Naive thymus-derived CD4-positive, alpha-beta T cell (primary cell): ENCODE data around the gene PITPNC1. TPM values are rescaled to one million over a fixed set of nuclear protein-coding genes. Genes with fewer than 3 reads are reported as not detected.
A peak's percentile ranks its signal among the peaks of the same experiment; 100 is the strongest.
"Not testable (repeated sequence)": the region's sequence is repeated elsewhere in the genome, so short reads cannot be mapped to it uniquely, and the experiment has no call there.

Source experiments
- ATAC-seq: fragments of 150-1000 bp; cut with Tn5 transposase; 2 replicates; pipeline ENCODE4 v1.10.0; 2021; ENCODE audit warnings: mild to moderate bottlenecking, moderate library complexity
- CTCF ChIA-PET: fragments of 350-600 bp; sonication (Branson Sonifier 250); formaldehyde crosslinking; loops from one replicate; lab custom pipeline; 2021; ENCODE audit warnings: antibody characterized with exemption; lab: Charles Lee
- POLR2A ChIA-PET: fragments of 350-600 bp; sonication (Branson Sonifier 250); formaldehyde crosslinking; loops from one replicate; lab custom pipeline; 2021; ENCODE audit warnings: antibody characterized with exemption, inconsistent platforms; lab: Charles Lee
- DNase-seq, 9 donors: peaks; one replicate each; pipeline versions ENCODE4 v3.0.0 to v3.0.0-alpha.2; 2020 to 2022; ENCODE audit warnings: mixed read lengths in 1 of 9
- H3K27ac ChIP-seq: one replicate; pipeline ENCODE4 v1.7.0; 2013; ENCODE audit warnings: mild to moderate bottlenecking, low read depth, low read length, moderate library complexity
- H3K27me3 ChIP-seq, 2 donors: one replicate each; pipeline ENCODE4 v1.7.0; 2013; ENCODE audit warnings: low read length in 2 of 2, mild to moderate bottlenecking in 2 of 2, moderate library complexity in 2 of 2; ENCODE audit not compliant: control insufficient read depth in 2 of 2, insufficient read depth in 2 of 2
- H3K36me3 ChIP-seq, 3 experiments: 1 replicate in 2 of 3; 2 replicates in 1 of 3; pipeline ENCODE4 v1.7.0; 2013; ENCODE audit warnings: low read length in 3 of 3, mild to moderate bottlenecking in 3 of 3, moderate library complexity in 1 of 3; ENCODE audit not compliant: insufficient read depth in 3 of 3, control insufficient read depth in 2 of 3
- H3K4me1 ChIP-seq, 2 donors: one replicate each; pipeline ENCODE4 v1.7.0; 2013; ENCODE audit warnings: low read length in 2 of 2, mild to moderate bottlenecking in 2 of 2, moderate library complexity in 1 of 2; ENCODE audit not compliant: control insufficient read depth in 2 of 2, insufficient read depth in 2 of 2
- H3K4me3 ChIP-seq: 2 replicates; pipeline ENCODE4 v1.7.0; 2013; ENCODE audit warnings: mild to moderate bottlenecking, low read length
- H3K9me3 ChIP-seq, 3 experiments: 1 replicate in 2 of 3; 2 replicates in 1 of 3; pipeline ENCODE4 v1.7.0; 2013; ENCODE audit warnings: low read length in 3 of 3; ENCODE audit not compliant: control insufficient read depth in 2 of 3
- H3K27ac Mint-ChIP-seq, 9 donors: one replicate each; pipeline ENCODE4 v1.8.0; 2020 to 2022; ENCODE audit warnings: mixed read lengths in 9 of 9, mild to moderate bottlenecking in 8 of 9, moderate library complexity in 5 of 9, inconsistent platforms in 2 of 9
- H3K27me3 Mint-ChIP-seq, 5 donors: one replicate each; pipeline ENCODE4 v1.8.0; 2021 to 2022; ENCODE audit warnings: mixed read lengths in 5 of 5, mild to moderate bottlenecking in 1 of 5
- H3K36me3 Mint-ChIP-seq, 5 donors: one replicate each; pipeline ENCODE4 v1.8.0; 2020 to 2022; ENCODE audit warnings: mixed read lengths in 5 of 5, mild to moderate bottlenecking in 3 of 5, inconsistent platforms in 1 of 5
- H3K4me1 Mint-ChIP-seq, 7 donors: one replicate each; pipeline ENCODE4 v1.8.0; 2020 to 2022; ENCODE audit warnings: mixed read lengths in 7 of 7, mild to moderate bottlenecking in 3 of 7, inconsistent platforms in 1 of 7
- H3K4me3 Mint-ChIP-seq, 10 donors: one replicate each; pipeline ENCODE4 v1.8.0; 2020 to 2022; ENCODE audit warnings: mild to moderate bottlenecking in 10 of 10, mixed read lengths in 10 of 10, moderate library complexity in 6 of 10, inconsistent platforms in 2 of 10
- H3K9me3 Mint-ChIP-seq, 11 donors: one replicate each; pipeline ENCODE4 v1.8.0; 2020 to 2022; ENCODE audit warnings: mixed read lengths in 11 of 11, mild to moderate bottlenecking in 4 of 11, inconsistent platforms in 1 of 11, moderate library complexity in 1 of 11
- intact Hi-C, 2 donors: fragments of 100-400 bp; cut with micrococcal nuclease; formaldehyde crosslinking; loops; one replicate each; pipeline ENCODE4 v1.15.1; 2023
- polyA plus RNA-seq, 2 donors: library from polyadenylated mRNA; unstranded; fragments of 300-500 nt; fragmentation: Illumina TruSeq; gene quantifications; one replicate each; pipeline ENCODE4 v1.2.3, GENCODE V29; 2021
- total RNA-seq, 6 experiments: library from RNA in 5 of 6; stranded (reverse) in 5 of 6; gene quantifications; 1 replicate in 5 of 6; 2 replicates in 1 of 6; pipeline ENCODE4 v1.2.3 and lab custom pipeline; 2021 to 2026

PITPNC1 gene
- total and polyA plus RNA-seq, 7 experiments from 2014 or later: 53.1 to 148 (median 102) TPM

DNA sequence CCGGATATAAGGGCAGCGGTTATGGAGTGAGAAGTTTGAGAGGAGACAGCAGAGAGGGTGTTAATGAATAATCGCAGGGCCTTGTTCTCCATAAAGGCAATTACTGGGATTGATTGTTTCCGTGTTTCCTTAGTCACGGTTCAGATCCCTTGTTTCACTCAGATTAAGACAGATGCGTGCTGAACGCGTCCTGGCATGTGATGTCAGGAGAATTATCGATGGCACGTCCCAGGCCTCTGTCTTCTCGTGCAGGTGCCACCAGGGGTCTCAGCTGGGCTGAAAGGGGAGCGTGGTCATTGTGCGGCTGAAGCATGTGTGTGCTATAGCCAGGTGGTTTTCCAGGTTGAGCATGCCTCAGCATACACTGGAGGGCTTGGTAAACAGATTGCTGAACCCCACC is 198.2 kb downstream of the PITPNC1 start:
- intact Hi-C loops: no loop called here
- no peak overlapping the region for H3K4me3 ChIP-seq
- peak overlapping the region in 3 of 9 donors; percentile 22 to 36 (median 32) for H3K27ac Mint-ChIP-seq
- H3K36me3 Mint-ChIP-seq: peaks cover 4 to 40% (median 8%) of the 10 kb centered on the region in 5 donors
- H3K36me3 ChIP-seq: peaks cover 0 to 26% (median 8%) of the 10 kb centered on the region in 3 experiments
- CTCF ChIA-PET: no interaction called here
- no peak for DNase-seq
- H3K4me3 Mint-ChIP-seq: no peak overlapping the region
- peaks cover 0 to 3% (median 0%) of the 10 kb centered on the region in 11 donors for H3K9me3 Mint-ChIP-seq
- no peaks in the 10 kb centered on the region for H3K27me3 ChIP-seq
- no peak for ATAC-seq
- H3K27ac ChIP-seq: no peak overlapping the region
- no peaks in the 10 kb centered on the region for H3K27me3 Mint-ChIP-seq
- no peaks in the 10 kb centered on the region for H3K4me1 ChIP-seq
- H3K9me3 ChIP-seq: no peaks in the 10 kb centered on the region
- POLR2A ChIA-PET: no interaction called here
- H3K4me1 Mint-ChIP-seq: peaks cover 3 to 40% (median 35%) of the 10 kb centered on the region in 7 donors

DNA sequence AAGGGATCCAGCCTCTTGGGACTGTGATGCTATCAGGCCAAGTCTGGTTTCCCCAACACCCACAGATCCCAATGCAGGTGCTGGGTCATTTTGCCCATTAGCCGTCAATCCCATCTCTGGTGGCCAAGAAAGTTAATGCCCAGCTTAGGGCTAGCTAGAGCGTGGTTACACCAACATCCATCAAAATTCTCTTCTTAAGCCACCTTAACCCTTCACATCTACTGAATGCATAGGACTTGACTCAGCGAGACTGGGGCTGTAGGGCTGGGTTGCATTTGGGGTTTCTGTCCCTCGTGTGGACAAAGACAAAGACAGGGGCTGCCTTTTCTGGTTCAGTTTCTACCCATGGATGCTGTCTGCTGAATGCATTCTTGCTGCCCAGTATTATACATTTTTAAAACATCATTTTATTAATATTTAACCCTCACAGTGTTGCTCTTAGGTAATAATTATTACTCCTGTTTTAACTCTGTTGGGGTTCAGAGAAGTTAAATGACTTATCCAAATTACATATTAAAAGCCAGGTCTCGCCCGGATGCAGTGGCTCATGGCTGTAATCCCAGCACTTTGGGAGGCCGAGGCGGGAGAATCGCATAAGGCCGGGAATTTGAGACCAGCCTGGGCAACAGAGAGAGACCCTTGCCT is 199.5 kb downstream of the PITPNC1 start:
- no peaks in the 10 kb centered on the region for H3K27me3 ChIP-seq
- H3K36me3 Mint-ChIP-seq: peaks cover 4 to 38% (median 8%) of the 10 kb centered on the region in 5 donors
- H3K9me3 ChIP-seq: no peaks in the 10 kb centered on the region
- intact Hi-C loops: no loop called here
- H3K36me3 ChIP-seq: peaks cover 0 to 31% (median 8%) of the 10 kb centered on the region in 3 experiments
- H3K4me3 ChIP-seq: no peak overlapping the region
- no peak for DNase-seq
- H3K27me3 Mint-ChIP-seq: no peaks in the 10 kb centered on the region
- no peak for ATAC-seq
- no peaks in the 10 kb centered on the region for H3K4me1 ChIP-seq
- no peak overlapping the region for H3K4me3 Mint-ChIP-seq
- peak overlapping the region in 2 of 9 donors; percentile 51 to 54 for H3K27ac Mint-ChIP-seq
- ChIA-PET CTCF (no interaction called here), POLR2A (no interaction called here)
- H3K4me1 Mint-ChIP-seq: peaks cover 3 to 36% (median 26%) of the 10 kb centered on the region in 7 donors
- peaks cover 0 to 3% (median 0%) of the 10 kb centered on the region in 11 donors for H3K9me3 Mint-ChIP-seq
- H3K27ac ChIP-seq: no peak overlapping the region

DNA sequence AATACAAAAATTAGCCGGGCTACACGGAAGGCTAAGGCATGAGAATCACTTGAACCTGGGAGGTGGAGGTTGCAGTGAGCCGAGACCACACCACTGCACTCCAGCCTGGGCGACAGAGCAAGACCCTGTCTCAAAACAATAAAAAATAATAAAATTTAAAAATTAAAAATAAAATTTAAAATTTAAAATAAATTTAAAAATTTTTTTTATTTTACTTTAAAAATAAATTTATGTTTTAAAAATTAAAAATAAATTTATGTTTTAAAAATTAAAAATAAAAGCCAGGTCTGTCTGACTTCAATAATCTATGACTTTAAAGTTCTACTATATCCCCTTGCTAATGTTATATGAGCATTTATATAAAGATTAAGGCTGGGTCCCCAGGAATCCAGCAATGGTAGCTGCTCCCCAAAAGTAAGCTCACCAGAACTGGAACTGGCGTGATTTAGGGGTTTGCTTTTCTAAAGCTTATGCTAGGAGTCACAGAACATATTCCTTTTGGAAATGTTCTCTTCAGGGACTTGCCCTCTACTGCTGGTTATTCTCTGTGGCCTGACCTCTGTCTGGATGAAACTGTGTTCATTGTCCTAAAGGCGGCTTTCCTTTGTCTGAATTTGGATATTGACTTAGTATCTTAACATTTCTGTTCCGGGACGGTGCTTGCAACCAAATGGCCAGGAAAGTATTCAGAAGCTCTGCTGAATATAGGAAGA is 200.5 kb downstream of the PITPNC1 start:
- Mint-ChIP-seq H3K4me3 (peak overlapping the region in 1 of 10 donors; percentile 18), H3K27me3 (no peaks in the 10 kb centered on the region), H3K4me1 (peaks cover 3 to 29% (median 21%) of the 10 kb centered on the region in 7 donors), H3K9me3 (peaks cover 0 to 3% (median 0%) of the 10 kb centered on the region in 11 donors), H3K36me3 (peaks cover 4 to 39% (median 11%) of the 10 kb centered on the region in 5 donors), H3K27ac (peak overlapping the region in 2 of 9 donors; percentile 4 to 19)
- no peak for DNase-seq
- POLR2A ChIA-PET: interaction anchor here (0.6 kb wide), 1 partner anchor 24 kb away, joined by 7 read pairs; no protein-coding TSS in a partner anchor
- no peak overlapping the region for H3K4me3 ChIP-seq
- H3K9me3 ChIP-seq: no peaks in the 10 kb centered on the region
- peaks cover 0 to 33% (median 8%) of the 10 kb centered on the region in 3 experiments for H3K36me3 ChIP-seq
- no peaks in the 10 kb centered on the region for H3K27me3 ChIP-seq
- no peaks in the 10 kb centered on the region for H3K4me1 ChIP-seq
- H3K27ac ChIP-seq: no peak overlapping the region
- intact Hi-C loops: no loop called here
- no peak for ATAC-seq
- CTCF ChIA-PET: no interaction called here

DNA sequence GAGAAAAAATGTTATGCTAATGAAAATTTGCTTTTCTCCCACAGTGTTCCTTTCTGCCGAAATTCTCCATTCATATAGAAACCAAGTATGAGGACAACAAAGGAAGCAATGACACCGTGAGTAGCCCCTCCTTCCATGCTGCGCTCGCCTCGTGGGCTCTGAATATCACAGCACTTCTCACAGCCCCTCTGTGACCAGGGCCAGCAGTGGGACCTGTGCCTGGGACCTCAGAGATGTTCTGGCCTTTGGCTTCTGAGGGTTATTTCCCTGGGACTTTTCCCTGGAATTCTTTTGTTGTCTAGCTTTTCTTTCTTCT is 201.0 kb downstream of the PITPNC1 start:
- intact Hi-C loops: no loop called here
- H3K27ac Mint-ChIP-seq: peak overlapping the region in 1 of 9 donors; percentile 47

DNA sequence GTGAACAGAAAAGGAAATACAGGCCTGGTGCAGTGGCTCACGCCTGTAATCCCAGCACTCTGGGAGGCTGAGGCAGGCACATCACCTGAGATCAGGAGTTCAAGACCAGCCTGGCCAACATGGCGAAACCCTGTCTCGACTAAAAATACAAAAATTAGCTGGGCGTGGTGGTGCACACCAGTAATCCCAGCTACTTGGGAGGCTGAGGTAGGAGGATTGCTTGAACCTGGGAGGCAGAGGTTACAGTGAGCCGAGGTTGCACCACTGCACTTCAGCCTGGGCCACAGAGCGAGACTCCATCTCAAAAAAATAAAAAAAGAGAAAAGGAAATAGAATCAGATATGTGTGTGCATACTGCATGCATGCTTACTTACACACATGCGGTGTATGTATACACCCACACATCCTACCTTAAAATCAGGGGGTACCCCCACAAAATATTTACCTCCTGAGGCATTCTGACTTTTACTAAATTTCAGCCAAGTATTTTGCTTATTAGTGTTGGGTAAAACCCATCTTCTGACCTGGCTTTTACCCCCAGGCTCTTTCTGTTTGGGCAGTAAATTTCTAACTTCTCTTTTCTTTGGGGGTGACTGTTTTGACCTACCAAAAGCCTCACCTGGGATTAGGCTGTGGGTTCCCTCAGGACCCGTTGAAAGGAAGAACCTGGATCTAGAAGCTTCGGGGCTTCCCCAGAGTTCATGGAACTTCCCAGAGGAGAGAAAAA is 201.8 kb downstream of the PITPNC1 start:
- intact Hi-C loops, H3K4me1 ChIP-seq, H3K27me3 ChIP-seq, H3K27ac ChIP-seq, H3K27ac Mint-ChIP-seq, H3K4me3 ChIP-seq, H3K4me3 Mint-ChIP-seq, H3K9me3 ChIP-seq, CTCF ChIA-PET, ATAC-seq, H3K9me3 Mint-ChIP-seq, DNase-seq, H3K27me3 Mint-ChIP-seq: not testable (repeated sequence)
- Mint-ChIP-seq H3K4me1 (peaks cover 0 to 17% (median 13%) of the 10 kb centered on the region in 7 donors), H3K36me3 (peaks cover 4 to 35% (median 6%) of the 10 kb centered on the region in 5 donors)
- POLR2A ChIA-PET: interaction anchor here (0.6 kb wide), 1 partner anchor 331 kb away, joined by 3 read pairs; no protein-coding TSS in a partner anchor
- H3K36me3 ChIP-seq: peaks cover 0 to 38% (median 8%) of the 10 kb centered on the region in 3 experiments

More for the DNA sequence above, 201.0 kb downstream of the PITPNC1 start:
- no peaks in the 10 kb centered on the region for H3K27me3 Mint-ChIP-seq
- peaks cover 4 to 38% (median 6%) of the 10 kb centered on the region in 5 donors for H3K36me3 Mint-ChIP-seq
- Histone ChIP-seq H3K27ac (no peak overlapping the region), H3K9me3 (no peaks in the 10 kb centered on the region), H3K4me3 (no peak overlapping the region), H3K27me3 (no peaks in the 10 kb centered on the region), H3K4me1 (no peaks in the 10 kb centered on the region), H3K36me3 (peaks cover 0 to 38% (median 8%) of the 10 kb centered on the region in 3 experiments)
- no peak overlapping the region for H3K4me3 Mint-ChIP-seq
- H3K4me1 Mint-ChIP-seq: peaks cover 2 to 24% (median 16%) of the 10 kb centered on the region in 7 donors
- ChIA-PET POLR2A (no interaction called here), CTCF (no interaction called here)
- ATAC-seq: no peak
- H3K9me3 Mint-ChIP-seq: peaks cover 0 to 3% (median 0%) of the 10 kb centered on the region in 11 donors
- DNase-seq: no peak

DNA sequence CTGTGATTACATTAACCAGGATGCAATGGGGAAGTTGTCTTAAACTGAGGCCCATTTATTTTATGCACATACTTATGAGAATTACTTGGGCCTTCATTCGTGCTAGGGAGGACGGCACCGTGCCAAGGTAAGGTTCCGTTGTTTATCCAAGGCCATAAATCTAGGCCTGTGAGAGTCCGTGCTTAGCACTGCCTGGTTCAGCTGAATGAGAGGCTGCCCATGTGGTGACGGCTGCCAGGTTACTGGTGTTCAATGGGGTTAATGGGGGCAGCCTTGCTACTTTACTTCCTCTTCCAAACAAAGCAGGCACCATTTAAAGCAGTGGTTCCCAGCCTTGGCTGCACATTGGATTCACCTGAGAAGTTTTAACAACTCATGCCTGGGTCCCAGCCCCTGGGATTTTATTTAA is 205.6 kb downstream of the PITPNC1 start:
- no peak overlapping the region for H3K4me3 Mint-ChIP-seq
- Histone ChIP-seq H3K4me1 (no peaks in the 10 kb centered on the region), H3K27me3 (no peaks in the 10 kb centered on the region), H3K9me3 (no peaks in the 10 kb centered on the region), H3K36me3 (peaks cover 0 to 39% (median 8%) of the 10 kb centered on the region in 3 experiments), H3K27ac (no peak overlapping the region), H3K4me3 (no peak overlapping the region)
- POLR2A ChIA-PET: no interaction called here
- DNase-seq (no peak), ATAC-seq (no peak)
- peaks cover 11 to 66% (median 32%) of the 10 kb centered on the region in 5 donors for H3K36me3 Mint-ChIP-seq
- peaks cover 0 to 2% (median 0%) of the 10 kb centered on the region in 11 donors for H3K9me3 Mint-ChIP-seq
- H3K27ac Mint-ChIP-seq: no peak overlapping the region
- CTCF ChIA-PET: no interaction called here
- H3K27me3 Mint-ChIP-seq: no peaks in the 10 kb centered on the region
- intact Hi-C loops: no loop called here
- peaks cover 0 to 29% (median 14%) of the 10 kb centered on the region in 7 donors for H3K4me1 Mint-ChIP-seq
